ENCODE data around the gene SYT3. TPM values are rescaled to one million over a fixed set of nuclear protein-coding genes. Genes with fewer than 3 reads are reported as not detected.

The SYT3 gene
- total RNA-seq, 1 experiment from 2014 or later = 0.11 TPM

DNA sequence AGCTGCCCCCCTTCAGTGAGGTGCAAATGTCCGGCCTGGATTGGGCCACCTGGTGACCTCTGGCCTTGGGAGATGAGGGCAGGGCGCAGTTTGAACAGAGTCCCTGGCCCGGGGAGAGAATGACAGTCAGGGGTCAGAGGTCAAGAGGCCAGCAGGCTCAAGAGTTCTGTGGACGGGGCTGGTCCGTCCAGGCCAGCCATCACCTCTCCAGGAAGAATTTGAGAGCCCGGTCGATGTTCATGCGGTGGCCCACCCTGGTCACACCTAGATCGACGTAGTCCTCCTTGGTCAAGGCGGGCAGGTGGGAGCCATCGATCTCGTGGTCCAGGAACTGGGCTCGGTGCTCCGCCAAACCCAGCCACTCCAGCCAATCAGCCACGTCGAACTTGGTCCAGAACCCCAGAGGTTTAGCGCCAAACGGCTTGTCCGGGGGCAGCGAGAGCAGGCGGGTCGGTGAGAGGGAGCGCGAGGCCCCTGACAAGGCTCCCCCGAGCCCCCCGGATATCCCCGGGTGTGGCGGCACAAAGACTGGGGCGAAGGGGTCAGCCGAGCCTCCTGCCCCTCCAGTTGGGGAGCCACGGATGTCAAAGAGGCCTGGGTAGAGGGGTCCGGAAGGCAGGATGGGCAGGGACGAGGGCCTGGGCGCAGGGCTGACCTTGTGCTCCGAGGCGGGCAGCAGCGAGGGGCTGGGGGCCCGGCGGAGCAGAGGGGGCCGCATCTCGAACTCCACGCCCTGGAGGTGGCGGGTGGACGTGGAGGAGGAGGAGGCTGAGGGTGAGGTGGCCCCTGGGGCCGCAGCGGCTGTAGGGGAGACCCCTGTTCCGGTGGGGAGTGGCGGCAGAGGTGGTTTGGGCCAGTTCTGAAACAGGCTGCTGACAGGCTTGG, 22.3 kb upstream of the SYT3 start:
- DNase-seq (ENCODE audit: low read depth) = no peak

DNA sequence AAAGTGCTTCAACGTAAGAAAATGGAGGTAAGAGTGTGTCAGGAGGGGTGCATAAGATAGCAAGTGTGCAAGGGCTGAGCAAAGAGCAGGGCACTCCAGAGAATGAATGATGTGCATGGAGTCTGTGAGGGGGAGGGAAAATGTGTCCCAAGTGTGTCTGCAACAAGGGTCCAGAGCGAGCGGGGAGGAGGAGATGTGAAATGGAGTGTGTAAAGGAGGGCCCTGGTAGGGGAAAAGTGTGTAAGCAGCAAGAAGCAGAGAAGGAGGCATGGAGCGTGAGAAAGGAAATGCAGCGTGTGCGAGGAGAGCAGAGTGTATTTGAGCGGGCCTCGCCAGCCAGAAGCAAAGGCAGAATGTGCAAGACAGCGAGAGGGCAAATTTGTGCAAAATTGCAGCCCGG, 21.3 kb upstream of the SYT3 start:
- no peak for DNase-seq (ENCODE audit: low read depth)

GRCh38 chr19:50660088-50660366, 20.3 kb upstream of the SYT3 start:
- no peak for DNase-seq (ENCODE audit: low read depth)

DNA sequence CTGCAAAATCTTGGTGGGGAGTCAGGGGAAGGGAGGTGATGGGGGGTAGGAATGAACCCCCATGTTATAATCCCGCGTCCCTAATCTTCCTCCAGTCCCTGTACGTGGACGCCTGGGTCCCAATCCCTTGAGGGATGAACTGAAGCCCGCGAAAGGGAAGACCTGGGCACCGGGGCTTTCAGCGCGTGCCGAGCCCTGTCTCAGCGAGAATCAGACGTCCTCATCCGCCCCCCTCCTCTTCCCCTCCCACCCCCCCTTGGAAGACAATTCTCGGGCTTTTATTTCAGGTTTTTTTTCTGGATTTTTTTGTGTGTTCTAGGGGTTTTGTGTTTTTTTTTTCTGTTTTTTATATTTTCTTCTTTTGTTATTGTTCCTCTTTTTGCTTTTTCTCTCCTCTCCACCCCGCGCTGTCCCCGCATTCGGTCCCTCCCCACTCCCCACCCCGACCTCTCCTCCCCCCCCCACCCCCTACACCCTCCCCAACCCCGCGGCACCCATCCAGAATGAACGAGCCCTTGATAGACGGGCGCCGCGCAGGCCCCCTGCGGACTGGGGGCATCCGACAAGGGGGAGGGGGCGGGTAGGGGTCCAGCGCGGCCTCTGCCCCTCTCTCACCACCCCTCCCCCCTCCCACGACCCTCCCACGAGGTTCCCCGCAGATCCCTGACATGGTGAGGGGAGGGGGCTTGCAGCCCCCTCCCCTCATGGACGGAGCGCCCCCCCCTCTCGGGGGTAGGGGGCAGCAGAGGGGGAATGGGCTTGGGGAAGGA, 19.8 kb upstream of the SYT3 start:
- no peak for DNase-seq (ENCODE audit: low read depth)

DNA sequence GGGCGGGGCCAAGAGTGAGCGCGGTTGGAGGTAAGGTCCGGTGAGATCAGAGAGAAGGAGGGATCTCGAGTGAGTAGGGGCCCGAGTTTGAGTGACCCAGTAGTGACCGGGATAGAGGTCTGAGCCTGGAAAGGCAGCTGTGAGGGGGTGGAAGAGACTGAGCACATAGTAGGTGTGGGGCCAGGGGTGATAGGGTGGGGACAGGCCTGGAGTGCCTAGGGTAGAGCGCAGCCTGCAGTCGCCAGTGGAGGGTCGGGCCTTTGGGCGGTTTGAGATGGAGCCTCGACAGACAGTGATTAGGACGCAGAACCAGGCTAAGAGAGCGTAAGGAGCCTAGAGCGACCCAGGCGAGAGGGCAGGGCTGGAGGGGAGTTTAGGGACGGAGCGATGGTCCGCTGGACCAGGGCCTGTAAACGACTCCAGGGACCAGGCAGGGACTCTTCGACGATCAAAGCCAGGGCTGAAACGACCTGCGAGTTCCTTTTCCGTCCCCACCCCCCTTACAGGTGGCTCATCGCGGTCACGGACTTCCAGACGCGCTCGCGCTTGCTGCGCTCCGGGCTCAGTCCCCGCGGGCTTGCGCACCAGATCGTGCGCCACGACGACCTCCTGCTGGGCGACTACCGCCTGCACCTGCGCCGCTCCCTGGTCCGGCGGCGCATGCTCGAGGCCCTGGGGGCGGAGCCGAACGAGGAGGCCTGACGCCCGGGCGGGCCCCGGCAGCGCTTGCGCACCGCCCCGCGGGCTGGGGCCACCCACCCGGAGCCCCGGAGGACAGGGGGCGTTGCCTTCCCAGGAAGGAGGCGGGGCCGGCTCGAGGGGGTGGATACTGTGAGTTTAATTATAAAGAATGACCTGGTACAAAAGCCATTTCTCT, 19.0 kb upstream of the SYT3 start:
- no peak for DNase-seq (ENCODE audit: low read depth)

- DNase-seq (ENCODE audit: low read depth) = peak; percentile 49
Measured at GRCh38 chr19:50657712-50658440, 18.2 kb upstream of the SYT3 start.

GRCh38 chr19:50657222-50657669, 17.6 kb upstream of the SYT3 start:
- DNase-seq (ENCODE audit: low read depth) = no peak

DNA sequence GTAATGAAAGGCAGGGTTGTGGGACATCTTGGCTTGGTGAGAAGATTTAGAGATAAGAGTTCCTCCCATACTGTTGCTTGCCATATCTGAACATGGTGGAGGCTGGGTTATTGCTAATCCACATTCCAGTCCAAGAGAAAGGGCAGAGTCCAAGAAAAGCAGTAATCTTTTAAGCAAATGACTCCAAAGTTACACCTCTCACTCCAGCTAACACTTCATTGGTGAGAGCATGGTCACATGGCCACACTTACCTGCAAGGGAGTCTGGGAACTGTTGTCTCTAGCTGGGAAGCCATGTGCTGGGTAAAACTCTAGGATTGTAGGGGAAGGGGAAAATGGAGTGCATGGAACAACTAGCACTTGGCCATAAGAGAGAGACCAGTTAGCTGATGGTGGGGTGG, 15.2 kb upstream of the SYT3 start:
- no peak for DNase-seq (ENCODE audit: low read depth)

DNA sequence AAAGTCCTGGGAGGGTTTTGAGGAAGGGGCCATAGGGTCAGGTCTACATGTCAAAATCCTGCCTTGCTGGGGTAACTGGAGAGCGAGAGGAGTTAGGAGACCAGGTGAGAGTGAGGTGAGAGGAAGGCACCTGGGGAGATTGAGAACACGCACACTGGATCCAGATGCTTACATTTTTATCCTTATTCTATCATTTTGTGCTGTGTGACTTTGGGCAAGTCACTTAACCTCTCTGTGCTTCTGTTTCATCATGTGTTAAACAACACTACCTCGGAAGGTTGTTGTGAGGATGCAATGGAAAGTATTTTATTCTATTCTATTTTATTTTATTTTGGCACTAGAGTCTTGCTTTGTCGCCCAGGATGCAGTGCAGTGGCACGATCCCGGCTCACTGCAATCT, 13.0 kb upstream of the SYT3 start:
- no peak for DNase-seq (ENCODE audit: low read depth)

GRCh38 chr19:50651174-50651573, 11.5 kb upstream of the SYT3 start:
- no peak for DNase-seq (ENCODE audit: low read depth)

- DNase-seq (ENCODE audit: low read depth) = peak; percentile 7
Measured at GRCh38 chr19:50649433-50650391, 10.0 kb upstream of the SYT3 start, which contains the start of gene C19orf81. C19orf81 (plus strand) TSS chr19:50649445; CDS start chr19:50649445, 0 bp downstream.

- no peak for DNase-seq (ENCODE audit: low read depth)
Measured at GRCh38 chr19:50648659-50649058, 9.0 kb upstream of the SYT3 start.

GRCh38 chr19:50647879-50648615, 8.4 kb upstream of the SYT3 start:
- DNase-seq (ENCODE audit: low read depth) = no peak

DNA sequence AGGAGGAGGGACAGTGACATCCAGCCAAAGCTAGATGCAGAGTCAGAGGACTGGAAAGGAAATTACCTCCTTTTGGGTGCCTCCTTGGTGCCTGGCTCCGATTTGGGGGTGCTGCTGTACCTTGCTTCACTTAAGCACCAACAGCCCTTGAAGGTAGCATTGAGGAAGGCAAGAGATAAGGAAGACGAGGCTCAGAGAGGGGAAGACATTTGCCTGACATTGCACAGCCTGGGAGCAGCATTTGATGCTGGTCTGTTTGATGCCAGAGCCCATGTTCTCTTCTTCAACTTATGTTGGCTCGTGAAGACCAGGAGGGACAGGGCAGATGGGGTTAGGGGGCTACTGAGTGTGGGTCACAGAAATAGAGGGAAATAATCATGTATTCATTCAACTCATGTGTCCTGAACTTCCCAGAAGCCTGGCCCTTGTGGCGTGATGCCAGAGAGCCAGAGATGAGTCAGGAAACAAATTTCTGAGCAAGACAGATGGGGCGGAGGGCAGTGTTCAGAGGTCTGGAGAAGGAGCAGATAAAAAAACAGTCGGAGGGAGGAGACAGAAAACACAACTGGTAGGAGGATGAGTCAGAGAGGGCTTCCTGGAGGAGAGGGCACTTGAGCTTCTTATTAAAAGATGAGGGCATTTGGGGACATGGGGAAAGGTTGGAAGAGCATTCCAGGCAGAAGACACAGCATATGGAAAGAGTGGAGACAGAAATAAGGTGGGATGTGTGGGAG, 6.6 kb upstream of the SYT3 start:
- peak; percentile 74 for DNase-seq (ENCODE audit: low read depth)

DNA sequence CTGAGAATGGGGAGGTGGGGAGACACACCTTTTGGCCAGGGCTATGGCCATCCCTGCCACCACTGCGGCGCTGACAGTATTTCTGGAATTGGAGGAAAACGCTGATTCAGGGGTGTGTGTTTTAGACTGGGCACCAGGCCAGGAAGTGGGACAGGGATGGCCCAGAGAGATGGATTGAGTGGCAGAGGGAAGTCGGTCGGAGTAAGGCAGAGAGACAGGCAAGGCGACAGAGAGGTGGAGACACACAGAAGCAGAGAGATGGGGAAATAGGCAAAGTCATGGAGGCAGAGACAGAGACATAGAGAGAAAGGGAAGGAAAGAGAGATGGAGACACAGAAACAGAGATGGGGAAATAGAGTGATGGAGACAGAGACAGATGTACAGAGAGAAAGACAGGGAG, 5.4 kb upstream of the SYT3 start:
- DNase-seq (ENCODE audit: low read depth) = no peak

DNA sequence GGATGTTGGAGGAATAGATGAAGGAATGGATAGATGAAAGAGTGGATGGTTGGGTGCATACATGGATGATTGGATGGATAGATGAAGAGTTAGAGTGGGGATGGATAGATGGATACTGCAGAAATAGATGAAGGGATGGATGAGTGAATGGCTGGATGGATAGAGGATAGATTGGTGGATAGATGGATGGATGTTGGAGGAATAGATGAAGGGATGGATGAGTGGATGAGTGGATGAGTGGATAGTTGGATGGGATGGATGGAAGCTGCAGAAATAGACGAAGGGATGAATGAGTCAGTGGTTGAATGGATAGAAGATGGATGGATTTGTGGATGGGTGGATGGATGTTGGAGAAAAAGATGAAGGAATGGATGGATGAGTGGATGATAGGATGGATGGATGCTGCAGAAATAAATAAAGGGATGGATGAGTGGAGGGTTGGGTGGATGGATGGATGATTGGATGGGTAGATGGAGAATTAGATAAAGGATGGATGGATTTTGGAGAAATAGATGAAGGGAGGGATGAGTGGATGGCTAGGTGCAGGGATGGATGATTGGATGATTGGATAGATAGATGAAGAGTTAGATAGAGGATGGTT, 4.7 kb upstream of the SYT3 start:
- no peak for DNase-seq (ENCODE audit: low read depth)

DNA sequence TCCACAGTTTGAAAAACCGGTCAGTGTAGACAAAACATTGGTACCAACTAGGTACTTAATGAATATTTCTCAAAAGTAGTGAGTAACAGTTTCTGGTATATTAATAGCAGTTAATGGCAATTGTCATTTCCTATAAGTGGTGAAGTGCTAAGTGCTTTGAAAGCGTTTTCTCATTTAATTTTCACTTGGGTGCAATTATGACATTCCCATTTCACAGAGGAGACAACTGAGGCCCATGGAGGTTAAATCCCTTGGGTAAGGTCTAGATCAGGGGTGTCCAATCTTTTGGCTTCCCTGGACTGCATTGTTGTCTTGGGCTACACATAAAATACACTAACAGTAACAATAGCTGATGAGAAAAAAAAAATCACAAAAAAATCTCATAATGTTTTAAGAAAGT, 687 bp upstream of the SYT3 start:
- DNase-seq (ENCODE audit: low read depth) = no peak

- no peak for DNase-seq (ENCODE audit: low read depth)
Measured at GRCh38 chr19:50638600-50638999, 1.1 kb downstream of the SYT3 start.
